Upper lobe of left lung (tissue), 6 donors: Measurements from ENCODE around the gene PTCH2. TPM values are rescaled to one million over a fixed set of nuclear protein-coding genes. Genes with fewer than 3 reads are reported as not detected.
"Not testable (repeated sequence)": the region's sequence is repeated elsewhere in the genome, so short reads cannot be mapped to it uniquely, and the experiment has no call there.

ENCODE experiments used
- ATAC-seq, 2 donors: fragments of 200-7000 bp; cut with Tn5 transposase; one replicate each; pipeline ENCODE4 v1.9.1; 2022; ENCODE audit warnings: mild to moderate bottlenecking in 2 of 2, moderate library complexity in 2 of 2; ENCODE audit not compliant: low FRiP score in 2 of 2
- DNase-seq, 2 donors: peaks; one replicate each; pipeline ENCODE4 v3.0.0-alpha.2; 2019 to 2020
- H3K27ac ChIP-seq, 4 donors: fragments of 200-600 bp; sonication (generic); one replicate each; pipeline ENCODE4 v1.5.1; 2016 to 2019
- H3K27me3 ChIP-seq, 4 donors: fragments of 200-600 bp; sonication (generic); one replicate each; pipeline ENCODE4 v1.5.1; 2017 to 2019
- H3K36me3 ChIP-seq, 4 donors: fragments of 200-600 bp; sonication (generic); one replicate each; pipeline ENCODE4 v1.5.1; 2016 to 2019
- H3K4me1 ChIP-seq, 4 donors: fragments of 200-600 bp; sonication (generic); one replicate each; pipeline ENCODE4 v1.5.1; 2018 to 2019
- H3K4me3 ChIP-seq, 4 donors: fragments of 200-600 bp; sonication (generic); one replicate each; pipeline ENCODE4 v1.5.1; 2017 to 2019; ENCODE audit warnings: mild to moderate bottlenecking in 2 of 4, moderate library complexity in 1 of 4
- H3K9me3 ChIP-seq, 4 donors: fragments of 200-600 bp; sonication (generic); one replicate each; pipeline ENCODE4 v1.5.1; 2018 to 2019
- EP300 ChIP-seq, 4 donors: sonication (generic); formaldehyde crosslinking; IDR thresholded peaks; one replicate each; pipeline ENCODE4 v1.5.1; 2017; ENCODE audit warnings: antibody characterized with exemption in 4 of 4, control low read depth in 2 of 4
- POLR2A ChIP-seq, 4 donors: fragments of 450-650 bp; IDR thresholded peaks; one replicate each; pipeline ENCODE4 v1.5.1; 2016 to 2017; ENCODE audit warnings: antibody characterized with exemption in 4 of 4, mild to moderate bottlenecking in 2 of 4
- POLR2AphosphoS5 ChIP-seq, 2 donors: sonication (generic); formaldehyde crosslinking; IDR thresholded peaks; one replicate each; pipeline ENCODE4 v1.5.1; 2017; ENCODE audit warnings: antibody characterized with exemption in 2 of 2
- WGBS, 2 donors: methylation state at CpG; one replicate each; pipeline ENCODE4 v1.1.5; 2017 to 2018; 5-methylcytosine and 5-hydroxymethylcytosine counted together
- total RNA-seq, 6 donors: library from RNA; depleted of rRNA in 4 of 6; stranded (reverse); fragments of >200 nt in 4 of 6; gene quantifications; one replicate each; pipeline versions ENCODE4 v1.1.0 to v1.2.1, GENCODE V29; 2016 to 2021
- TF ChIP-seq, protein P1 (sequence below), 6 experiments: fragments of 450-650 bp in 4 of 6; fragments of 200-600 bp in 2 of 6; sonication (generic) in 2 of 6; IDR thresholded peaks; one replicate each; pipeline ENCODE4 v1.5.1; 2016 to 2019; ENCODE audit warnings: antibody characterized with exemption in 6 of 6
- donor health status: DM: no; HTN: no; CAD: no; lungs with moderate emphysema.
- donor health status: DM: no; HTN: yes; CAD: no; lungs with severe emphysema.

The PTCH2 gene
- total RNA-seq, 6 donors from 2014 or later = 0.30 to 1.4 (median 0.82) TPM

DNA sequence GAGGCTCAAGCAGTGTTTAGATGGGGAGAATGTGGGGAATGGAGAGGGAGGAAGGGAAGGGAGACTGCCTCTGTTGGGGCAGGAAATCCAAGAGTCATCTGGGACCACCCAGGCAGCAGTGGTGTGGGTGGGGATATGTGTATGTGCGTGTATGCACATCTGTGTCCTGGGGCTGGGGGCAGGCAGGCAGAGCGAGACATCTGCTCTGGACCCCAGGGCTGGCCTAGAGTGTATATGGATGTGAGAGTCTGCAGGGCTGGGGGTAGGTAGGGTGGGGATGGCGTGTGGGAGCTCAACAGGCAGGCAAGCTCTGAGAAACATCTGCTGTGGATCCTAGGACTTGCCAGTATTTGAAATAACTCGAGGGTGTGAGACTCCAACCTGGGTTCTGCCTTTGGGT, 3.5 kb downstream of the PTCH2 start:
- Histone ChIP-seq H3K4me1 (peaks cover 10 to 22% (median 12%) of the 10 kb centered on the region in 4 donors), H3K27ac (no peak overlapping the region), H3K27me3 (peaks cover 0 to 5% (median 0%) of the 10 kb centered on the region in 4 donors), H3K9me3 (no peaks in the 10 kb centered on the region), H3K4me3 (no peak overlapping the region), H3K36me3 (no peaks in the 10 kb centered on the region)
- 64 to 77% methylated on average over 4 of the region's 4 CpGs for WGBS, 2 donors
- ATAC-seq = no peak
- TF ChIP-seq POLR2A (IDR thresholded peaks at IDR 0.05) = no peak
- no peak for TF ChIP-seq EP300 (IDR thresholded peaks at IDR 0.05)
- no peak for TF ChIP-seq POLR2AphosphoS5 (IDR thresholded peaks at IDR 0.05)
- TF ChIP-seq, protein P1, sequence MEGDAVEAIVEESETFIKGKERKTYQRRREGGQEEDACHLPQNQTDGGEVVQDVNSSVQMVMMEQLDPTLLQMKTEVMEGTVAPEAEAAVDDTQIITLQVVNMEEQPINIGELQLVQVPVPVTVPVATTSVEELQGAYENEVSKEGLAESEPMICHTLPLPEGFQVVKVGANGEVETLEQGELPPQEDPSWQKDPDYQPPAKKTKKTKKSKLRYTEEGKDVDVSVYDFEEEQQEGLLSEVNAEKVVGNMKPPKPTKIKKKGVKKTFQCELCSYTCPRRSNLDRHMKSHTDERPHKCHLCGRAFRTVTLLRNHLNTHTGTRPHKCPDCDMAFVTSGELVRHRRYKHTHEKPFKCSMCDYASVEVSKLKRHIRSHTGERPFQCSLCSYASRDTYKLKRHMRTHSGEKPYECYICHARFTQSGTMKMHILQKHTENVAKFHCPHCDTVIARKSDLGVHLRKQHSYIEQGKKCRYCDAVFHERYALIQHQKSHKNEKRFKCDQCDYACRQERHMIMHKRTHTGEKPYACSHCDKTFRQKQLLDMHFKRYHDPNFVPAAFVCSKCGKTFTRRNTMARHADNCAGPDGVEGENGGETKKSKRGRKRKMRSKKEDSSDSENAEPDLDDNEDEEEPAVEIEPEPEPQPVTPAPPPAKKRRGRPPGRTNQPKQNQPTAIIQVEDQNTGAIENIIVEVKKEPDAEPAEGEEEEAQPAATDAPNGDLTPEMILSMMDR (IDR thresholded peaks at IDR 0.05) = no peak
- DNase-seq = no peak

DNA sequence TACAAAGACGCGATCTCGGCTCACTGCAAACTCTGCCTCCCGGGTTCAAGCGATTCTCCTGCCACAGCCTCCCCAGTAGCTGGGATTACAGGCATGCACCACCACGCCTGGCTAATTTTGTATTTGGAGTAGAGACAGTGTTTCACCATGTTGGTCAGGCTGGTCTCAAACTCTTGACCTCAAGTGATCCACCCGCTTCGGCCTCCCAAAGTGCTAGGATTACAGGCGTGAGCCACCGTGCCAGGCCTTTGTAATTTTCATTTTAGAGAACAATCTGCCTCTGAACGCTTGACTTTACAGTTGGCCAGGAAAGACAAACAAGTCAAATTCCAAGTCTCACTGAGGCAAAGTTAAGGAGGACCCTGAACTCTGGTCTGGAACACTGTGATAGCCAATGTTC, 4.8 kb downstream of the PTCH2 start:
- not testable (repeated sequence) for ATAC-seq, H3K4me3 ChIP-seq, H3K9me3 ChIP-seq, DNase-seq, H3K27me3 ChIP-seq, H3K27ac ChIP-seq, H3K36me3 ChIP-seq
- 91 to 96% methylated on average over 11 of the region's 11 CpGs for WGBS, 2 donors
- peaks cover 8 to 17% (median 9%) of the 10 kb centered on the region in 4 donors for H3K4me1 ChIP-seq

DNA sequence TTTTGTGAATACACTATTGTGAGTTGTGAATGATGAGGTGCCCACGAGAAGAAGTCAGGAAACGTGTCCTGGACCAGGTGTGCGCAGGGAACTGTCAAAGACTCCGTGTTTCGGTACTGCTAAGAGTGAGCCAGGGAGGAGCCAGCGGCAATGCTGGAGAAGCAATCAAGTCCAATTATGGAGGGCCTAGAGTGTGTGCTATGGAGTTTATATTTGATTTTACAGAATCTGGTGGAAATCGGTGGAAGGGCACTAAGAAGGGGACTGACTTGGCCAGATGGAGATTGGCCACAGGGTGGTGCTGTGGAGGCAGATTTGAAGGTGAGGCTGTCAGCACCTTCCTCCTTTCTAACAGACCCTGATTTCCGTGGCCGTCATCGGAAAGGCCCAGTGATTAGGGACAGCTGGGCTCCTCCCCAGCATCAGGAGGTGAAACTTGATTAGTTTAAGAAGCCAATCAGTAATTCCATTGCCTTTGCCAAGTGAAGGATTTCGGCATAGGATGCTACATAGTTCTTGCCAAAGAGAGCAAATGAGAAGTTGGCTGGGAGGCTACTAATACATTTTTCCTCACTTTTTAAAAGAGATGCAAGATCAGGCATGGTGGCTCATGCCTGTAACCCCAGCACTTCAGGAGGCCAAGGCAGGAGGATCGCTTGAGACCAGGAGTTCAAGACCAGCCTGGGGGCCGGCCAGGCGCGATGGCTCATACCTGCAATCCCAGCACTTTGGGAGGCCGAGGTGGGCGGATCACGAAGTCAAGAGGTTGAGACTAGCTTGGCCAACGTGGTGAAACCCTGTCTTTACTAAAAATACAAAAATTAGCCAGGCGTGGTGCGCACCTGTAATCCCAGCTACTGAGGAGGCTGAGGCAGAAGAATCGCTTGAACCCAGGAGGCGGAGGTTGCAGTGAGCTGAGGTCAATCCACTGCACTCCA, 7.0 kb downstream of the PTCH2 start:
- peak; percentile 86 to 87 for ATAC-seq
- 67 to 69% methylated on average over 23 of the region's 23 CpGs for WGBS, 2 donors
- peak in 1 of 2 donors; percentile 87 for DNase-seq
- no peaks in the 10 kb centered on the region for H3K27me3 ChIP-seq
- no peaks in the 10 kb centered on the region for H3K36me3 ChIP-seq
- no peak overlapping the region for H3K27ac ChIP-seq
- H3K9me3 ChIP-seq = no peaks in the 10 kb centered on the region
- TF ChIP-seq POLR2A (IDR thresholded peaks at IDR 0.05) = no peak
- TF ChIP-seq, protein P1 (IDR thresholded peaks at IDR 0.05) = peak; percentile 64 to 84 (median 78)
- TF ChIP-seq EP300 (IDR thresholded peaks at IDR 0.05) = no peak
- no peak for TF ChIP-seq POLR2AphosphoS5 (IDR thresholded peaks at IDR 0.05)
- H3K4me1 ChIP-seq = peaks cover 0 to 21% (median 8%) of the 10 kb centered on the region in 4 donors
- H3K4me3 ChIP-seq = no peak overlapping the region

DNA sequence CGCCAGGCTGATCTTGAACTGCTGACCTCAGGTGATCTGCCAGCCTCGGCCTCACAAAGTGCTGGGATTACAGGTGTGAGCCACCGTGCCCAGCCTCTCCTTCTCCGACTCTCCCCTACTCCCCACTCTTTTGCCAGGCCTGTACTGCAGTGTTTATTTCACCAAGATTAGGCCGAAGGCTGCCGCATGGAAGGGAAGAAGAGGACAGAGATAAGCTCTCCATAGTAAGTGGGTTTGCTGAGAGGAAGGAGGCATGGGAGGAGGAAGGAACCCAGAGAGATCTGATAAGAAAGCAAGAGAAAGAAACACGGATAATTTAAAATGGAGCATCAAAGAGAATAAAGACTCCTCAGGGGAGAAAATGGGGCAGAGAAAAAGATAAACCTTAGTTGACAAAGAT, 8.7 kb downstream of the PTCH2 start:
- no peak overlapping the region for H3K27ac ChIP-seq
- no peaks in the 10 kb centered on the region for H3K27me3 ChIP-seq
- ATAC-seq (no peak), DNase-seq (no peak)
- H3K9me3 ChIP-seq = no peaks in the 10 kb centered on the region
- no peaks in the 10 kb centered on the region for H3K36me3 ChIP-seq
- no peak overlapping the region for H3K4me3 ChIP-seq
- peaks cover 0 to 32% (median 9%) of the 10 kb centered on the region in 4 donors for H3K4me1 ChIP-seq
- TF ChIP-seq, protein P1 (IDR thresholded peaks at IDR 0.05) = no peak
- TF ChIP-seq POLR2A (IDR thresholded peaks at IDR 0.05) = no peak
- no peak for TF ChIP-seq EP300 (IDR thresholded peaks at IDR 0.05)
- no peak for TF ChIP-seq POLR2AphosphoS5 (IDR thresholded peaks at IDR 0.05)
- WGBS, 2 donors = 47 to 52% methylated on average over 7 of the region's 7 CpGs

DNA sequence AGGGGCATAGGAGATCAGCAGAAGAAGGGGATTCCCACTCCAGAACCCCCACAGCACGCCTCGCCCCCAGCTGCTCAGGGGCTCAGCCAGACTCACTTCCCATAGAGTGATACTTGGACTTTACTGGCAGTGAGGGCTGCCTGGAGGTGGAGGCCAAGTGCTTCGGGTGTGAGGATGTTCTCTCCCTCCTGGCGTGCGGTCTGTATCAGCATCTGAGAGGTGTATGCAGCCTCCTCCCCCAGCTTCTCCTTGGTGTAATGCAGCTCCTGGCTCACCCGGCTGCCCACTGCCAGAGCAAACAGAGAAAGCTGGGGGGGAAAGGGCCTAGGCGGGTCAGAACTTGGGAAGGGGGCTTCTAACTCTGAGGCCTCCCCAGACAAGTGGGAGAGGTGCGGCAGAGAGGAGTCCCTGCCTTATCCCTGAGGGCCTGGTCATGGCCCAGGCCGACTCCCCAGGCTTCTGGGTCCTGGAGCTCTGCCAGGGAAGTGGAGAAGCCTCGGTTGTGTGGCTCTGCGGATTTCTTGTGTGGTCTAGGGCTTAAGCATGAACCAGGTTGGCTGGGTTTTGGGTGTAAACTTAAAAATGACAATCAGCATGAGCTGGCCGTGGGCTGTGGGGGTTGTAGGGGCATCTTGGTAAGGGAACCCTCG, 10.9 kb downstream of the PTCH2 start:
- no peak for ATAC-seq
- Histone ChIP-seq H3K27ac (no peak overlapping the region), H3K4me3 (no peak overlapping the region), H3K27me3 (no peaks in the 10 kb centered on the region), H3K4me1 (peaks cover under 1 to 32% (median 9%) of the 10 kb centered on the region in 4 donors), H3K36me3 (no peaks in the 10 kb centered on the region), H3K9me3 (no peaks in the 10 kb centered on the region)
- TF ChIP-seq EP300 (IDR thresholded peaks at IDR 0.05) = no peak
- no peak for TF ChIP-seq POLR2AphosphoS5 (IDR thresholded peaks at IDR 0.05)
- TF ChIP-seq, protein P1 (IDR thresholded peaks at IDR 0.05) = no peak
- no peak for TF ChIP-seq POLR2A (IDR thresholded peaks at IDR 0.05)
- no peak for DNase-seq
- WGBS, 2 donors = 75 to 76% methylated on average over 9 to 13 of the region's 13 CpGs
